Left lung (tissue), 10 donors: Measurements from ENCODE around the gene CACNG7. TPM values are rescaled to one million over a fixed set of nuclear protein-coding genes. Genes with fewer than 3 reads are reported as not detected.

Experiments
- ATAC-seq: fragments of 200-7000 bp; cut with Tn5 transposase; one replicate; pipeline ENCODE4 v1.9.1; 2020; ENCODE audit warnings: moderate library complexity
- DNase-seq, 4 donors: peaks; one replicate each; pipeline ENCODE4 v3.0.0-alpha.2; 2013 to 2020
- H3K27ac ChIP-seq, 2 donors: fragments of 200-600 bp; sonication (generic) in 1 of 2; one replicate each; pipeline versions ENCODE4 v1.5.0 to v1.8.0; 2020 to 2021
- H3K27me3 ChIP-seq, 2 donors: fragments of 200-600 bp; sonication (generic) in 1 of 2; one replicate each; pipeline versions ENCODE4 v1.5.0 to v1.8.0; 2020 to 2021
- H3K36me3 ChIP-seq, 2 donors: fragments of 200-600 bp; sonication (generic) in 1 of 2; one replicate each; pipeline versions ENCODE4 v1.5.0 to v1.8.0; 2020 to 2021
- H3K4me1 ChIP-seq, 2 donors: fragments of 200-600 bp; one replicate each; pipeline ENCODE4 v1.8.0; 2021
- H3K4me3 ChIP-seq, 2 donors: fragments of 200-600 bp; sonication (generic) in 1 of 2; one replicate each; pipeline versions ENCODE4 v1.5.0 to v1.8.0; 2020 to 2021; ENCODE audit warnings: mild to moderate bottlenecking in 1 of 2
- H3K9me3 ChIP-seq, 2 donors: fragments of 200-600 bp; sonication (generic) in 1 of 2; one replicate each; pipeline versions ENCODE4 v1.5.0 to v1.8.0; 2020 to 2021
- intact Hi-C, 2 donors: fragments of 100-400 bp; cut with DNase I; formaldehyde crosslinking; loops; one replicate each; pipeline versions ENCODE4 v1.11.2 to v1.14.2; 2022
- polyA plus RNA-seq, 6 donors: library from polyadenylated mRNA; unstranded; fragments of 120-200 nt; gene quantifications; one replicate each; pipeline ENCODE4 v1.2.1, GENCODE V29; 2013; ENCODE audit not compliant: insufficient read length in 6 of 6
- total RNA-seq, 2 donors: library from RNA; stranded (reverse); fragmentation: NEBNext Ultra II Directional; extraction: Animal tissue kit (Norgen Biotek cat#: 25700); gene quantifications; one replicate each; pipeline ENCODE4 v1.2.1, GENCODE V29; 2021
- TF ChIP-seq, protein P1 (sequence below), 2 donors: fragments of 200-600 bp; sonication (generic) in 1 of 2; IDR thresholded peaks; one replicate each; pipeline versions ENCODE4 v1.5.0 to v1.8.0; 2021; ENCODE audit warnings: antibody characterized with exemption in 2 of 2
- donor health status: DM: no; HTN: yes; CAD: no.
- donor health status: DM: no; HTN: no; CAD: no.

Gene CACNG7
- total and polyA plus RNA-seq, 8 donors = 0.06 TPM; not detected in 7

- peaks cover 15 to 100% of the 10 kb centered on the region in 2 donors for H3K27me3 ChIP-seq
- no peak overlapping the region for H3K27ac ChIP-seq
- H3K9me3 ChIP-seq = no peaks in the 10 kb centered on the region
- intact Hi-C loops = no loop called here
- no peaks in the 10 kb centered on the region for H3K36me3 ChIP-seq
- H3K4me3 ChIP-seq = no peak overlapping the region
- DNase-seq (no peak), ATAC-seq (no peak)
- TF ChIP-seq, protein P1, sequence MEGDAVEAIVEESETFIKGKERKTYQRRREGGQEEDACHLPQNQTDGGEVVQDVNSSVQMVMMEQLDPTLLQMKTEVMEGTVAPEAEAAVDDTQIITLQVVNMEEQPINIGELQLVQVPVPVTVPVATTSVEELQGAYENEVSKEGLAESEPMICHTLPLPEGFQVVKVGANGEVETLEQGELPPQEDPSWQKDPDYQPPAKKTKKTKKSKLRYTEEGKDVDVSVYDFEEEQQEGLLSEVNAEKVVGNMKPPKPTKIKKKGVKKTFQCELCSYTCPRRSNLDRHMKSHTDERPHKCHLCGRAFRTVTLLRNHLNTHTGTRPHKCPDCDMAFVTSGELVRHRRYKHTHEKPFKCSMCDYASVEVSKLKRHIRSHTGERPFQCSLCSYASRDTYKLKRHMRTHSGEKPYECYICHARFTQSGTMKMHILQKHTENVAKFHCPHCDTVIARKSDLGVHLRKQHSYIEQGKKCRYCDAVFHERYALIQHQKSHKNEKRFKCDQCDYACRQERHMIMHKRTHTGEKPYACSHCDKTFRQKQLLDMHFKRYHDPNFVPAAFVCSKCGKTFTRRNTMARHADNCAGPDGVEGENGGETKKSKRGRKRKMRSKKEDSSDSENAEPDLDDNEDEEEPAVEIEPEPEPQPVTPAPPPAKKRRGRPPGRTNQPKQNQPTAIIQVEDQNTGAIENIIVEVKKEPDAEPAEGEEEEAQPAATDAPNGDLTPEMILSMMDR (IDR thresholded peaks at IDR 0.05) = no peak
- H3K4me1 ChIP-seq = no peaks in the 10 kb centered on the region
Observed at GRCh38 chr19:53898636-53899341, 10.3 kb upstream of the CACNG7 start.

GRCh38 chr19:53900191-53900860 lies 8.8 kb upstream of the CACNG7 start:
- Histone ChIP-seq H3K36me3 (no peaks in the 10 kb centered on the region), H3K9me3 (no peaks in the 10 kb centered on the region), H3K27me3 (peaks cover 15 to 100% of the 10 kb centered on the region in 2 donors), H3K4me1 (no peaks in the 10 kb centered on the region), H3K4me3 (no peak overlapping the region), H3K27ac (no peak overlapping the region)
- intact Hi-C loops = loop anchor here in 1 of 2 donors (10.0 kb wide), 1 partner anchor 124 kb away; no protein-coding TSS in a partner anchor
- DNase-seq = no peak
- TF ChIP-seq, protein P1 (IDR thresholded peaks at IDR 0.05) = no peak
- no peak for ATAC-seq

DNA sequence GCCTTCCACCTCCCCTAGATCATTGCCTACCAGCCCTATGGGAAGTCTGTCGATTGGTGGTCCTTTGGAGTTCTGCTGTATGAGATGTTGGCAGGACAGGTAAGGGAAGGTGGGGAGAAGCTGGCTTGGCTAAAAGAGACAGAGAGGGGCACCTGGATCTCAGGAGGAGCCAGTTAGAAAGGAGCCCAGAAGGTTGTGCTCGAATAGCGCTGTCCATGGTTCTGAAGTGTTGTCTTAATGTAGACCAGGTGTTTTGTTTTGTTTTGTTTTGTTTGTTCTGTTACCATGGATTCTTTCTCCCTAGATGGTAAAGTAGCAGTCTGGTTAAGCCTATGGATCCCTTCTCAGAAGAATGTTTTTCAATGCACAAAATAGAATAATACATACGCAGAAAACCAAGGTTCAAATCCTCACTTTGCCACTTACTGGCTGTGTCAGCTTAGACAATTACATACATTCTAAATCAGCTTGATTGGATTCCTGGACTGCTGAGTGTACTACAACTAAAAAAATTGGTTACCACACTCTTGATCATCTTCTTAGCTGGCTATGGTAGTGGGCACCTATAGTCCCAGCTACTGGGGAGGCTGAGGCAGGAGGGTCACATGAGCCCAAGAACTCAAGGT lies 5.9 kb upstream of the CACNG7 start:
- H3K36me3 ChIP-seq = no peaks in the 10 kb centered on the region
- no peaks in the 10 kb centered on the region for H3K9me3 ChIP-seq
- DNase-seq = peak in 1 of 4 donors; percentile 48
- no peak overlapping the region for H3K4me3 ChIP-seq
- H3K27ac ChIP-seq = no peak overlapping the region
- H3K27me3 ChIP-seq = peaks cover 21 to 96% of the 10 kb centered on the region in 2 donors
- ATAC-seq = peak; percentile 53
- TF ChIP-seq, protein P1 (IDR thresholded peaks at IDR 0.05) = no peak
- intact Hi-C loops = loop anchor here in 1 of 2 donors (10.0 kb wide), 1 partner anchor 122 kb away; no protein-coding TSS in a partner anchor
- H3K4me1 ChIP-seq = peaks cover 0 to 15% of the 10 kb centered on the region in 2 donors

GRCh38 chr19:53904909-53905308 lies 4.2 kb upstream of the CACNG7 start:
- no peak overlapping the region for H3K27ac ChIP-seq
- no peak overlapping the region for H3K4me3 ChIP-seq
- ATAC-seq (no peak), DNase-seq (no peak)
- H3K36me3 ChIP-seq = no peaks in the 10 kb centered on the region
- no peaks in the 10 kb centered on the region for H3K9me3 ChIP-seq
- TF ChIP-seq, protein P1 (IDR thresholded peaks at IDR 0.05) = no peak
- peaks cover 0 to 21% of the 10 kb centered on the region in 2 donors for H3K4me1 ChIP-seq
- intact Hi-C loops = loop anchor here in 1 of 2 donors (10.0 kb wide), 1 partner anchor 120 kb away; no protein-coding TSS in a partner anchor
- peaks cover 34 to 96% of the 10 kb centered on the region in 2 donors for H3K27me3 ChIP-seq

GRCh38 chr19:53905787-53906186 lies 3.3 kb upstream of the CACNG7 start:
- TF ChIP-seq, protein P1 (IDR thresholded peaks at IDR 0.05) = no peak

More at GRCh38 chr19:53905787-53906186, 3.3 kb upstream of the CACNG7 start:
- ATAC-seq (no peak), DNase-seq (no peak)
- no peak overlapping the region for H3K27ac ChIP-seq
- intact Hi-C loops = loop anchor here in 1 of 2 donors (10.0 kb wide), 1 partner anchor 119 kb away; no protein-coding TSS in a partner anchor
- H3K9me3 ChIP-seq = no peaks in the 10 kb centered on the region
- H3K36me3 ChIP-seq = no peaks in the 10 kb centered on the region
- H3K4me3 ChIP-seq = no peak overlapping the region
- peaks cover 0 to 21% of the 10 kb centered on the region in 2 donors for H3K4me1 ChIP-seq
- peaks cover 42 to 96% of the 10 kb centered on the region in 2 donors for H3K27me3 ChIP-seq
